ENCODE results near the gene SPACA5.
A peak's percentile ranks its signal among the peaks of the same experiment; 100 is the strongest.
"Not testable (repeated sequence)": the region's sequence is repeated elsewhere in the genome, so short reads cannot be mapped to it uniquely, and the experiment has no call there.

Gene SPACA5

DNA sequence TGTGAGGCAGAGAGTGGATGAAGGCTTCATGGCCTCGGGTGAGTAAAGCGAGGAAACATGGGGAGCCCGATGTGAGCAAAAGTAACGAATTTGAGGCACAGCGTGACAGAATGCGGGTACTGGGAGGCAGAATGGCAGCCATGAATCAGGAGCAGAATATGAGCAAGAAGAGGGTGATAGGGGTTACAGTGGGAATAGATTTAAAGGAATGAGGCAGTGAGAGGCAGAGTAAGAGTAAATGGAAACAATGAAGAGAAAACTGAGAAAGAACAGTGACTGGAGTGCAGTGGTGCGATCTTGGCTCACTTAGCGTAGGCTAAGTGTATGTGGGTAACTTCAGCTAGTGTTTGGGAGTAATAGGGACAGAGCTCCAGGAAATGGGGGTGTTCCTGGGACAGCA lies at the start of gene SPACA5:
Gene SPACA5, plus strand, starts transcription at position 301 of the 400 bp plus-strand sequence. CDS start 815 bp downstream, outside the sequence.
- DNase-seq: not testable (repeated sequence)

- not testable (repeated sequence) for DNase-seq
These were observed 48.6 kb upstream of the SPACA5 start for GRCh38 chrX:47958206-47958605.

GRCh38 chrX:47958761-47959342 lies 47.9 kb upstream of the SPACA5 start:
- peak; percentile 67 for DNase-seq

DNA sequence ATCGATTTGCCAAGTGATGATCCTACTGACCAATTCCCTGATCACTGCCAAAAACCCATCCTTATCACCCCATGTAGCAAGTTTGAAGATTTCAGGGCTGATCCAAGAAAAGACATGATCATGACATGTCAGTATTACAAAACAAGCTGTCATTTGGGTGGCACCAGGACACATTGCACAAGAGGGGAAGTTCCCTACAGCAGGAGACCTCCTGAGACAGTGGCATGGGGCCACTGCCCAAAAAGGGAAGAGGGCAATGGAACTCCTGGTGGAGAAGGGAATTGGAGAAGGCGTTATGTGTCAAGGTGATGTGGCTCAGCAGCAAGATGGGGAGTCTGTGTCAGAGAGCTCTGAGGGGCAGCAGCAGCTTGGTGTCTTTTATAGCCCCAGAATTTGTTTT lies 46.4 kb upstream of the SPACA5 start:
- no peak for DNase-seq

DNA sequence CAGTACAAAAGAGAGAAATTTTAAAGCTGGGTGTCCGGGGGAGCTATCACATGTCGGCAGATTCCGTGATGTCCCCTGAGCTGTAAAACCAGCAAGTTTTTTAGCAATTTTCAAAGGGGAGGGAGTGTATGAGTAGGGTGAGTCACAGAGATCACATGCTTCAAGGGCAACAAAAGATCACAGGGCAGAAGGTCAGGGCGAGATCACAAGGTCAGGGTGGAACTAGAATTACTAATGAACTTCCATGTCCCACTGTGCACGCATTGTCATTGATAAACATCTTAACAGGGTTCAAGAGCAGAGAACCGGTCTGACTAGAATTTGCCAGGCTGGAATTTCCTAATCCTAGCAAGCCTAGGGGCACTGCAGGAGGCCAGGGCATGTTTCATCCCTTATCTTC lies 45.0 kb upstream of the SPACA5 start:
- not testable (repeated sequence) for DNase-seq

DNA sequence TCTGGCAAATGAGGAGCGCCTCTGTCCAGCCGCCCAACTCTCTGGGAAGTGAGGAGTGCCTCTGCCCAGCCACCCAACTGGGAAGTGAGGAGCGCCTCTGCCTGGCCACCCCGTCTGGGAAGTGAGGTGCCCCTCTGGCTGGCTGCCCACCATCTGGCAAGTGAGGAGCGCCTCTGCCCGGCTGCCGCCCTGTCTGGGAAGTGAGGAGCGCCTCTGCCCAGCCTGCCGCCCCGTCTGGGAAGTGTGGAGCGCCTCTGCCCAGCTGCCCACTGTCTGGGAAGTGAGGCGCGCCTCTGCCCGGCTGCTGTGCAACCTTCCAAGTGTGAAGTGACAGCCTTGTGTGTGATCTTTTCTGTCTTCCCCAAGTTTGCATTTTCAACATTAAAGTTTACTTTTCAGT lies 41.3 kb upstream of the SPACA5 start:
- DNase-seq: not testable (repeated sequence)

DNA sequence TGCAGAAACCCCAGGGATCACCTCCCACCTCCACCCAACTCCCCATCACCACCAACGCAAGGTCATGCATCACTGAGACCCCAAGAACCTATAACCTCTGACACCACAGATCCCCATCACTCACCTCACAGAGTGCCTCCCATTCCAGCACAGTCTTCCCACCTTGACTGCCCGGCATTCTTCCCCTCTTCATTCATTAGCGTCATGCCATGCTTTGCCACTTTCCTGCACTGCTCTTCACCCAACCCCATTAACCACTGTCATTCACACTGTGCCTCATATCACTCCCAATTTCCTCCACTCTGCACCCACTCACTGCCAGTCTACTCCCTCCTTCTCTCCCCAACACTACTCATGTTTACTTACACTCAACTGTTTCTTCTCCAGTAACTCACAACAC lies 33.6 kb upstream of the SPACA5 start:
- DNase-seq: no peak

GRCh38 chrX:47976254-47977151 lies 30.3 kb upstream of the SPACA5 start:
- DNase-seq: no peak

DNA sequence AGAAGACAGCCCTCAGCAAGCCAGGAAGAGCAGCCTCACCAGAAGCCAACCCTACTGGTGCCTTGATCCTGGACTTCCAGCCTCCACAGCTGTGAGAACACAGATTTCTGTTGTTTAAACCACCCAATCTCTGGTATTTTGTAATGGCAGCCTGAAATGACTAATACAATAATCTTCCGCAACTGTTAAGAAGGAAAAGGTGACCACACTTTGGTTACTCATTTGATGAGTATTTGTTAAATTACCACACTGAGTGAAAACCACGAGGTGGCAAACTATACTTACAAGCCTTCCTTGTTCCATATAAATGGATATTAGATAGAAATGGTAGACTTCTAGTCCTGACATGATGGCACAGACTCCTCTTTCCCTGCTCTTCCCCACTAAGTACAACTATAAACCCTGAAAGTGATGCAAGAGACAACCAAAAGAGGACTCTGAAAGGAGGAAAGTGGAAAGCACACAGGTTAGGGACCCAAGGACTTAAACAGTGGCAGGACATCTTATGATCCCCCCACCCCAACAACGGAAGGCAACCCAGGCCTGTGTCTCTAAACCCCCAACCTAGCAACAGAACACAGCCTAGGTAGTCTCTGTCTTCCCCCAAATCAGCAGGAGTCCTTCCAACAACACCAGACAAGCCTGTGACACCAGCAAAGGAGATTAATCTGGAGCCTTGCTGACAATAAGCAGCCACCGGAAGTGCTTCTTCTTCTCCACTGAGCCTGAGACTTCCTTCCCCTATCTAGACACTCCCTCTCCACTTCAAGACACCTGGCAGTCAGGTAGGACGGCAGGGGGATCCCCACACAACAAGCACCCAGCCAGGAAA lies 15.3 kb upstream of the SPACA5 start:
- DNase-seq: no peak

DNA sequence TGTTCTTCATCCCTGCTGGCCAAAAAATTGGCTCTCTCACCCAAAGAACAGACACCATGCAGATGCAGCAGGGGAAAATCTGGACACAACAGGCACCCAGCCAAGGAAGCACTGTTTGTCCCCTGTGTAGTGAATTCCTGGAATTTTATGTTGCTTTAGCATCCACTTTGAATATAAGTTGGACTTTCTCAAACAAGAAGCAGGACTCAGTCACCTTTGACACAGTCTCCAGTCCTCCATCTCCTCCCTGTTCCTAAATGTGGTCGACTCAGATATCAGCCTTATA lies 14.8 kb upstream of the SPACA5 start:
- no peak for DNase-seq

GRCh38 chrX:47992669-47993068 lies 14.1 kb upstream of the SPACA5 start:
- DNase-seq: no peak

DNA sequence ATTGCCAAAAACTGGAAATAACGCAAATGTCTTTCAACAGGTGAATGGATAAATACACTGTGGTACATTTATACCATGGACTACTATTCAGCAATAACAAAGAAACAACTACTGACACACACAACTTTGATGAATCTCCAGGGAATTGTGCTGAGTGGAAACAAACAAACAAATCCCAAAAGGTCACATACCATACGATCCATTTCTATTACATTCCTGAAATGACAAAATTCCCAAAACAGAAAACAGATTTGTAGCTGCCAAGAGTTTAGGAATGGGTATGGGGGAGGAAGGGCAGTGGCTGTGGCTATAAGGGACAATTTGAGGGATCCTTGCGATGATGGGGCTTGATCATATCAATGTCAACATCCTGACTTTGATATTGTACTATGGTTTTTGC lies 5.5 kb upstream of the SPACA5 start:
- DNase-seq: no peak

DNA sequence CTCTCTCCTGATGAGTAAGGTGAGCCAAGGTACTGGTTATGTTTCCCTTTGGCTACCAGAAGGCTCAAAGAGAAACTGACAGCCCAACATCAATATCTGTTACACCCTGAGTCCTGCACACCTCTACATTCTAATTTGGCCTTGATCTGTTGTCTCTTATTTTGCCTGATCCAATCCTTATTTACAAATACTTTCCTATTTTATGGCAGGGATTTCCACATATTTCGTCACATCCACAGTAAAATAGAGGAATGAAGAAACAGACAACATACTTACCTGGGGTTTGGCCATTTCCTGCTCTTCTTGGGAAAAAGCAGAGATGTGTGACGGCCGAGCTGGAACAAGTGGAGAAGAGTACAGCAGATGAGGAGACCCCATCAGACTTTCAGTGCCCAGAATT lies 4.5 kb upstream of the SPACA5 start:
- no peak for DNase-seq

GRCh38 chrX:48002929-48003328 lies 3.9 kb upstream of the SPACA5 start:
- no peak for DNase-seq

- no peak for DNase-seq
These were observed 3.4 kb upstream of the SPACA5 start for GRCh38 chrX:48003367-48003757.

DNA sequence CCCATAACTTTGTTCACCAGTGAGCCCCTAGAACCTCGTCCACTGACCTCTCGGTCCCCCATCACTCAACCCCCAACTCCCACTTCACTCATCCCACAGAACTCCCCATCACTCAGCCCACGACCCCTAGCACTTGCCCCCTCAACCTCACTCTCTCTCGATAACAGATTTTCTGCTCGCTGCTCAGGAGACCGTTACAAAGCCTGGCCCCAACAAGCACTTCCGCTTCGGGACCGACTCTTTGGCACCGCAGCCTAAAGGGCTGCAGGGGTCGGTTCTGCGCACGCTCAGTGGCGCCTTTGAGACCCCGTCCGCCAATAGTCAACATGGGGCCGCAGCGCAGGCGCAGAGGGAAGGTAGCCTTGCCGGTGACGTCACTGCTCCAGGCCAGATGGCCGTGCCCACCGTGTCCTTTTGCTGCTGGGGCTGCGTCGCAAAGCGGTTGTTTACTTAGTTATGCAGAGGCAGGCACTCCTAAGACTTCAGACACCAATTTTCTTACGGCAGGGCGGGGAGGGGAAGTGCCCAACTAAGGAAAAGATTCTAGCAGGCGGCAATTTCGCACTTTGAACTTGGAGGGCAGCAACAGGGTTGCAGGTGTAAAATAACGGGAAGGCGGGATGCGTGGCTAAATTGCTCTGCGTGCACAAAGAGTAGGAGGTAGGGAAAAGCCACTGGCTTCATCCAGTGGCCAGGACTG lies 2.9 kb upstream of the SPACA5 start, which contains the start of gene ZNF182:
Gene ZNF182, minus strand, starts transcription at position 232 of the 700 bp plus-strand sequence. CDS start 1,380 bp downstream, outside the sequence.
- DNase-seq: peak; percentile 97

DNA sequence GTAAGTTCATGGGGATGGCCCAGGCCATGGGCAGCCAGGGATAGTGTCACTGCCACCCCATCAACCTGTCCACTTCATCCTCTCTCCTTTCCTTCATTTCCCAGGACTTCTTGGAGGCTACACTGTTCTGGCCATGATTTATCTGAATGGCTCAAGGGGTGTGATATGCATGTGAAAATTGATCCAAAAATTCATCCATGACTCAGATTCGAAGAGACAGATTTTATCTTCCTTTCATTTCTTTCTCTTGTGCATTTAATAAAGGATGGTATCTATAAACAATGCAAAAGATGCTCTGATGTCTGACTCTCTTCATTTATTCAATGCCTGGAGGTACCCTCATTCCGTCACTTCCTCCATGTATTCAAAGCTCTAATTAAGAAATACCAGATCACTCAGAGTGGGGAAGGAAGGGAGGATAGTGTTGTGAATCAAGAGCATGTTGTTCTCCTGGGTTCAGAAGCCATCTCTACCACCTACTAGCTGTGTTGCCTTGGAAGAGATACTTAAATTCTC lies 2.7 kb downstream of the SPACA5 start:
- not testable (repeated sequence) for DNase-seq

DNA sequence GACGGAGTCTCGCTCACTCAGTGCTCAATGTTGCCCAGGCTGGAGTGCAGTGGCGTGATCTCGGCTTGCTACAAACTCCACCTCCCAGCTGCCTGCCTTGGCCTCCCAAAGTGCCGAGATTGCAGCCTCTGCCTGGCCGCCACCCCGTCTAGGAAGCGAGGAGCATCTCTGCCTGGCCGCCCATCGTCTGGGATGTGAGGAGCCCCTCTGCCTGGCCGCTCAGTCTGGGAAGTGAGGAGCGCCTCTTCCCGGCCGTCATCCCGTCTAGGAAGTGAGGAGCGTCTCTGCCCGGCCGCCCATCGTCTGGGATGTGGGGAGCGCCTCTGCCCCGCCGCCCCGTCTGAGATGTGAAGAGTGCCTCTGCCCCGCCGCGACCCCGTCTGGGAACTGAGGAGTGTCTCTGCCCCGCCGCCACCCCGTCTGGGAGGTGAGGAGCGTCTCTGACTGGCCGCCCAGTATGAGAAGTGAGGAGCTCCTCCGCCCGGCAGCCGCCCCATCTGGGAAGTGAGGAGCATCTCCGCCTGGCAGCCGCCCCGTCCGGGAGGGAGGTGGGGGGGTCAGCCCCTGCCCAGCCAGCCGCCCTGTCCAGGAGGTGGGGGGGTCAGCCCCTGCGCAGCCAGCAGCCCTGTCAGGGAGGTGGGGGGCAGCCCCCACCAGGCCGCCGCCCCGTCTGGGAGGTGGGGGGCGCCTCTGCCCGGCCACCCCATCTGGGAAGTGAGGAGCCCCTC lies 10.0 kb downstream of the SPACA5 start:
- not testable (repeated sequence) for DNase-seq

DNA sequence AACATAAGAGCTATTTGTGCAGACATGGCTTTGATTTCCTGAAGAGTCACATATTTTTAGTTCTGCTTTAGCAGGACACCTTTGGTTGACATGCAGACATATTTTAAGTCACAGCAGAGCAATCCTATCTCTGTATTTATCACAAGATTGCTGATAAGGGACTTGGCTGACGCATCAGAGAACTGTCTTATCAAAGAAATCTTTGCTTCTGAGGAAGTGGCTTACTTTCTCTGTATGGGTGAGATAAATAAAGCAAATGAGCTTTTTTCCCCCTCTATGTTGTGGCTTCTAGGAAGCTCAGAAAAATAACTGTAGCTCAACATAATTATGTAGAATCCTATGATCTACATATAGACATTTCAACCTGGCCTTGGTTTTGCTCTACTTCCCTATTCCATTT lies 13.1 kb downstream of the SPACA5 start:
- DNase-seq: not testable (repeated sequence)

- DNase-seq: not testable (repeated sequence)
These were observed 13.7 kb downstream of the SPACA5 start for GRCh38 chrX:48020472-48020871.

- peak; percentile 72 for DNase-seq
These were observed 14.5 kb downstream of the SPACA5 start for GRCh38 chrX:48021026-48021900.

Measured in OCI-M1 (cell line).